SIG-M5 (cell line): Measurements from ENCODE around the gene P2RY12.

Experiments
- DNase-seq: peaks from one replicate; lab custom pipeline; 2025; lab: John Stamatoyannopoulos, UW

Gene P2RY12

DNA sequence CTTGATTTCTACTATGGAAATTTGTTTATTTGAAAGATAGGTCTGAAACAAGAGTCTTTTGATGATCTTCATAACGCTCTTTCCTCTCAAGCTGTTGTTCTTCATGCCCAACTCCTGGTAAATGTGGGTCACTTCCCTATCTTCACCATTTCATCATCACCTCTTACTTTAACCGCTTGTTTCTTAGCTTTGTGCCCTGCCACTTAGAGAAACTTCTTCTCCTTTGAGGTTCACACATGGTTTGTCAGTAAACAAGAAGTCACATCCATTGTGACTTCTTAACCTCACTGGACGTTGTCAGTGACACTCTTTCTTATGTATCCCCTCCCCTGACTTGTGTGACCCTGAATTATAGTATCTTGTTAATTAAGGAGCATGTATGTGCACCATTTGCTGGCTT, 38.3 kb downstream of the P2RY12 start:
- DNase-seq: peak; percentile 87

DNA sequence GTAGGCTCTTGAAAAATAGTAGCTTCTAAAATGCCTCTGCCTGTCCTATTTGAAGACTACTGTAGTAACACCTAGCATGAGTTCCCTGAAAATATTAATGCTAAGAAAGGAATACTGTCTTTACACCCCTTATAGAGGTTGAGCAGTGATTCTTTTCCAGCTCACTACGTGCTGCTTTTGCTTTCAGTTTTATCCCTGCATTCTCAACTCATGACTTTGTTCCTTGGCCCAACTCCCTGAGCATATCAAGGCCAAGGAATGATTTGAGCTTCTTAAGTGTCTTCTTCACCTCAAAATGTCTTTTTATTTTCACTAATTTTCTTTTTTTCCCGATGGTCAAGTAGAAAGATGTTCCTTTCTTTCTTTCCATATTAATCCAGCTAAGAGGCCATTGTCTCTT, 38.7 kb downstream of the P2RY12 start:
- DNase-seq: no peak

DNA sequence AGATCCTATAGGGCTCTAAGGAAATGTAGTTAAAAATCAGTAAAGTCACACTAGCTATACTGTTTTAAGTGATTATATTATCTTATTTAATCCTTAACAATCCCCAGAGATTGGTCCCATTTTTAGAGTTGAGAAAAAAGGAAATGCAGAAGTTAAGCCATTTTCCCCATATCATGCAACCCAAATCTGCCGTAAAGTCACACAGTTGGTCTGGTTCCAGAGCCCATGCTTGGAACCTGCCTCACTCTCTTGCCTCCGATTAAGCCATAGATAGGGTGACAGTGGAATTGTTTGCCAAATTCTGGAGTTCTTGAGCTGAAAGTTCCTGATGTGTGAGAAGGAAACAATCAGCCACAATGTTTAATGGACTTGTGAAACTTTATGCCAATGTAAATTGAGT, 52.9 kb downstream of the P2RY12 start:
- DNase-seq: no peak

DNA sequence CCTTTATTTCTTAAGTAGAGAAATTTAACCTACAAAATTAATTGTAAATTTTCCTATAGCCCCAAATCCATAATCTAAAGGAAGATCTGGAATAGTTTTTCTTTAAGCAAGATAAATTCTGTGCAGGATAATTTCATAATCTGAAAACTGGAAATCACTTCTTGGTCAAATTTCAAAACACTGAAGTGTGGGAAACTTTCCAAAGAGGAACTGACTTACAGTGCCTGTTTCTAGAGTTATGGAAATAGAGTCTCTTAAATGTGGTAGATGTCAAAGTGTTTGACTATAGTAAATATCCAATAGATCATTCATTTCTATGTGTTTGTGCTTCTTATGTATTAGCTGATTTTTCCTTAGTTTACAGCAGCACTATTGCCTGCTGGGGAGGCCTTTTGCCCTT, 53.7 kb downstream of the P2RY12 start:
- DNase-seq: no peak

DNA sequence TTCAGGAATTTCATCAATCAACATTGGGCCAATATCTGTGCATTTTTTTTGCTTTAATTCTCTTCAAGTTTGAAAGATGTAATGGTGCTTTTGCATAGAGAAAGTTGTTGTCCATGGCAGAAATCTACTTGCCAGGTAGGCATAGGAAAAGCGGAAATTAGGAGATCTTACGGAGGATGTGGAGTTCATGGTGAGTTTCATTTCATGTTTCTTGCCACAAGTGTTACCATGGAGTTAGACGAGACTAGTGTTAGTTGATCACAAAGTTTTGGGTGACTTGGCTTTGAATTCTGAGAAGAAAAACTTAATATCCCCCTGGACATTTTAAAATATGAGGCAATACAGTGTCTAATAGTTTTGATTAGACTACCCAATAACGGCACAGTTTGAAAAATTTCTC, 54.2 kb downstream of the P2RY12 start:
- DNase-seq: no peak

DNA sequence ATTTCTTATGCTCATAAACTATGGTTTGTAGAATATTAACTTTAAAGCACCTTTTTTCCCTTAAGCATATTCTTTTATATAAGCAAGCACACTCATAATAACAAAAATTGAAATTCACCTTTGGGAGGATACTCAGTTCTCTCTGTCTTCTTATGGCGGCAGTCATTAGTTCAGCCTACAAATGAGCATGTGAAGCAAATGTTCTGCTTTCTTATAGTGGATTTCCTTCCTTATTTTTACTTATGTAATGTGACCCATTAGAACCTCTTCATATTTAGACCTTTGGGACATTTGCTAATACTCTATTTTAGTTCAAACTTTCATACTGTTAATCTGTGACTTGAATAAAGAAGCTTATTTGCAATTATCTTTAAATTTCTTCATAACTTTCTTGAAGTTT, 55.2 kb downstream of the P2RY12 start, which contains the start of gene P2RY13:
TSS of gene P2RY13 (minus strand) at position 187 of the 400 bp plus-strand sequence. CDS start at position 166, 21 bp downstream.
- no peak for DNase-seq

DNA sequence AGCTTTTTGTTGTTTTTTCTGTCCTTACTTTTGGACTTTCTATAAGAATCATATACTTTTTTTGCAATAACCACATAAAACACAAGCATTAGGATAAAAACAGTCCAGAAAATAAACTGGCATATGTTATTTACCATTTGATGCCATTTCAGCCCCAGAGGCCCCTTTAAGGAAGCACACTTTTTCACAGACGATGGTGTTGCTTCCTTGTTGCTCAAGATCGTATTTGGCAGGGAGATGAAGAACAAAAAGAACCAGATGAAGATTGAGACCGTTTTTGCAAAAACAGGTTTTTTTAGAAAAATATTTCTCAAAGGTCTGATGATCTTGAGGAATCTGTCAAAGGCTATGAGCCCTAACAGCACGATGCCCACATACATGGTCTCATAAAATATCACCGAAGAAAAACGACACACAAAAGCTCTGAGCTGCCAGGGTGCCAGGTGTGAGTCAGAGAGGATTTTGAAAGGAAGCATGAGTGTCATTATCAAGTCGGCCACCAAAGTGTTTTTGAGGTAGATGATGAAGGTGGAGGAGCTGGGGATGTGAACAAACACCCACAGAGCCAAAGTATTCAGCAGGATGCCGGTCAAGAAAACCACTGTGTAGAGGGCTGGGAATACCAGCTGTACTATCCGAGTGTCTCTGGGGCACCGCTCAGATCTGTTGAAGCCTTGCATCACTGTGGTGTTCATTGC, 56.1 kb downstream of the P2RY12 start:
- no peak for DNase-seq

DNA sequence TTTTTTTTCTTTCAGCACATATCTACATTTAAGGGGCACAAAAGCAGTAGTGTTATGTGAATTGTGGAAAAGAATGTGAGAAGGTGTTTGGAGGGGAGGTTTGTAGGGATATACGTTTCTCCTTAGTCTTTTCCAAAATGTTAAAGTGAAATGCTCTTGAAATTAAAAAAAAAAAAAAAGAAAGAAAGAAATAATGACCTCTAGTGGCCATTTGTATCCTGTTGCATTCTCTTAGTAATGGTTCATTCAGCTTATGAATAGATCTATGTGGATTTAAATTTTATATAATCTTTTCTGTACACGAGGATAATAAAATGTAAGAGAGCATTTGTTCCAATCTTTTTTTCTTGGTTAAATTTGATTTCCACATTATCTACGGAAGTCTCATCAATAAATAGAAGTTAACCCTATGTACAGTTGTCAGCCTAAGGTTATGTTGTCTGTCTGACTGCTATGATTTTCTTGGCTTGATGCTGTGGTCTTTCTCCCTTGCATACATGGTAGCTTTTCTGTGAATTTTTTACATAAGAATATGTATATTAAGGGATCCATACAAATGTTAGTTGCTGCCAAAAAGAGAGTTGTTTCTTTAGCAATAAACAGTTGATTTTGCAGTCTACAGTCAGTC, 56.9 kb downstream of the P2RY12 start:
- DNase-seq: no peak

DNA sequence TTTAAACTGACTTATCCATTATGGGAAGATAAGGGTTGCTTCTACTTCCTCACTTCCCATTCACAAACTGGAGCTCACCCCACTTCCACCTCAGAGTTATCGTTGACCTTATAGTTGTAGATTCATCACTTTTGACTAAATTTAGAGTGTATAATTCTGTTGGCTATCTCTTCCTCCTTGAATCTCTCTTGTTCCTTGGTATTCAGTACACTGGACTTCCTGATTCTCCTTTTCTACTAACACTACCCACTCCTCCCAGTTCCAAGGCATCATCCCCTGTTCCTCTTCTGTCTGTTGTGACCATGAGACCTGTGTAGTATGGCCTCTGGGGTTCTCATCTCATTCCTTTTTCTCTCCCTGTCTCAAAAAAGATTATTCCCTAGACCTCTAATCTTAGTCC, 62.0 kb downstream of the P2RY12 start:
- DNase-seq: no peak

DNA sequence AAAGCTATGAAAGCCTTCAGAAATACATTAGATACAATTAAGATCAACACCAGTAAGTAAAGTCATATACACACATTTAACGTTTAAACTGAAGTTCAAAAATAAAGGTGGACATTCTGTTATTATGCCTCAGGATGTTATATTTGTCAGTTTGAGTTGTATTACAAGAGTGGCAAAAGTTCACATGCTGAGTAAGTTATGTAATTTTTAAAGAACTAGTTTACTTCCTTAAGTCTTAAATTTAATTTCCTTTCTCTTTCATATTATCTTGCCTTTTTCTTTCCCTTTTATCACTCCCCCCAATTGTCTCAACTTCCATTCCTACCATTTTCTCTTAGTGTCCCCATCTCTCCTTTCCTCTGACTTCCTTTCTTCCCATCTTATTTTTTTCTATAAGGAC, 63.0 kb downstream of the P2RY12 start:
- DNase-seq: no peak

DNA sequence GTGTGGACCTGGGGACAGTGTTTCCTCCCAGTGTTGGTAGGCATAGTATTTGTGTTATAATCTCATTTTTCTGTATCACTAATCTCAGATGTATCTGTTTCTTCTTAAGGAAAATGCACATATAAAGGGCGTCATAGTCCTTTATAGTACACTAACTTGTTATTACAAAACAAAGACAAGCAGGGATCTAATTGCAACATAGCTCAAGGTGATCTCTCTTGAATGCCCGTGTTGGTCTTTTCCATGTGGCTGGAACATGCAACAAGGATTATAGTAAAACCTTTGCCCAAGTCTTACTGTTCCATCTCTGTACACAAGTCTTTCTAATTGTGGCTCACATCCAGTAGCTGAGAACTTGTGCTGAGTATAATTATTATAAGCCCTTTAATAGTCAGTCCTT, 64.4 kb downstream of the P2RY12 start:
- no peak for DNase-seq

DNA sequence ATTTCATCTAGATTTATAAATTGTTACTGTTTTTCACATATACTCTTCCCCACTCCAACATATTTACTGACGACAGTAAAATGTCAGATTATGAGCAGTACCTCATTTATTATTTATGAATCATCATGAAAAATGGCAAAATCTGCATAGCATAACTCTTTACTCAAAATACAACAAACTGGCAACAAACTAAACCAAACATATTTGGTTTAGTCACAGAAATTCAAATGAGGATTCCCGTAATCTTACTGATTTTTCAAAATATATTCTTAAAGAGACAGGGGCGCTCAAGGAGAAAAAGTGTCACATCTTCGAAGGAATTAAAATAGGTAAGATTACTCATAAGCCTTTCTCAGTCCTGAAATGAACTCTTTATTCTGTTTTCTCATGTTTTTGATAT, 64.9 kb downstream of the P2RY12 start:
- DNase-seq: no peak

DNA sequence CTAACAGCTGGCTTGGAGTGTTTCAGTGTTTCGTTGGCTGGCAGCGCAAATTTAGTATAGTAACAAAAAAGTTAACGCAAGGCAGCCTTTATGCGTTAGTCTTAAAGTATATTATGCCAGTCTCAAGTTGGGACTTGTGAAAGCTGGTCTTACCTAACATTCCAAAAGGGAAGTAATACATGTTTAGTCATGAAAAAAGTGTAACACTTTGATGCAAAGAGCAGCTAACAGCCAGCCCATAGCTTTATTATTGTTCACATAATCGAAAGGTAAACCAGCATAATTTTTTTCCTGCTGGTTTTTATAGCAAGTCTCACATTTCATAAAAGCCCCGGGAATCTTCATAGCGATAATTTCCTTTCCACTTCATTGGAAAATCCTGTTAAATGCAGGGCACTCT, 65.6 kb downstream of the P2RY12 start:
- no peak for DNase-seq

DNA sequence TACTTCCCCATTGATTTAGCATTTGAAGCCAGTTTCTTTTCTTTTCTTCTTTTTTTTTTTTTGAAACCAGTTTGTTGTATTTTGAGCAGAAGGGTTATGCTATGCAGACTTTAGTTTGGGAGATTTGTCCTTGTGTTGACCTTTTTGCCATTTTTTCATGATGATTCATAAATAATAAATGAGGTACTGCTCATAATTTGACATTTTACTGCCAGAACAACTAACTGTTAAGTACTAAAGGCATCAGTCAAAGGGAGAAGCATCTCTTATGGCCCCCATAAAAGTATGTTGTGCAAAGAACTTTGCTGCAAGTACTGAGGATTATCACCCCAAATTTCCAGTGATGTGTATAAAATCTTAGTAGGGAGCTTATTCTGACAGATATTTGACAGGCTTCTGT, 66.2 kb downstream of the P2RY12 start:
- DNase-seq: no peak

DNA sequence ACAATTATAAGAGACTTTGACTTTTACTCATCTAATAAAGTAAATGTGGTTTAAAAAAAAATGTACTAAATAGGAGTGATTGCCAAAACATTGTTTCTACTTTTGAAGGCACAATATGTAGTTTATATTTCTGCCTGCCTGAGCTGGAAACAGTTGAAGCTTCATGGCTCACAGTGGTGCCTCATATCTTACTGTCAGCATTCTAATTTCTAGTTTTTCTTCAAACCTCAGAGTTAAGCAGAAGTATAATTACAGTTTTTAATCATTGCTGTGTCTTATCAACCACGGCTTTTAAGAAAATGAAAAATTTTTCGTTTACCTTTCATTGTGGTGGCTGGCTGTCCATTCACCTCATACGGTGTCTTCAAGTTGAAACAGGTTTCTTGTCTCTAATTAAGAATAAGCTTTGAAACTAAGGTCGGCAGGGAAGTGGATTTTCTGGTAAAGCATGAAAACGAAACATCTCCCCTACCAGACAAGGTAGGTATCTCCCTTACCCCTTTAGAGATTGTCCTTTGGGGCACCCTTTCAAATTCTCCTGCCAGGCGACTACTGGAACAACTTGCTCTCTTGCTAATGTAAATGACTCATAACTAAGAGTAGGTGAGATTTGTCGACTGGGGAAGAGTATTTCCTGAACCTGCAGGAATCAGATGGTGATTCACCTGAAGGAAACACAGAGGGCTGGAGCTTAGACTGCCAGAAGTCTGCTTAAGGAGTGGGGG, 68.1 kb downstream of the P2RY12 start, which contains the start of gene GPR87:
TSS of gene GPR87 (minus strand) at position 554 of the 725 bp plus-strand sequence. CDS start 16,720 bp downstream, outside the sequence.
- no peak for DNase-seq

DNA sequence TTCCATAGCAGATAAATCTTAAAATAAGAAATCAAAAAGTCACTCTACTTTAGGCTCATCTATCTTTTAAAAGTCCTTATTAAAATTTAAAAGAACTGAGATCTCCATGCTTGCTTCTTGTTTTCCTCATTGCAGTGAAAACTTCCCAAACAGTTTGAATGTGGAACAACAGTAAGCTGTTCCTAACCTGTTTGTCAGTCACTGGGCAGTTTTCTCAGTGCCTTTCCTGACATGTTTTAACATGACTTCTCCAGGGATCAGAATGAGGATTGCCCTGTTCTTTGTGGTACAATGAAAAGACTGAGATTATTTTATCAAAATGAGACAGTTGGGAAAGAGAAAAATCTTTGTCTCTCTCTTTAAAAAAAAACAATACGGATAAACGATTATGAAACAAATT, 68.7 kb downstream of the P2RY12 start:
- no peak for DNase-seq

DNA sequence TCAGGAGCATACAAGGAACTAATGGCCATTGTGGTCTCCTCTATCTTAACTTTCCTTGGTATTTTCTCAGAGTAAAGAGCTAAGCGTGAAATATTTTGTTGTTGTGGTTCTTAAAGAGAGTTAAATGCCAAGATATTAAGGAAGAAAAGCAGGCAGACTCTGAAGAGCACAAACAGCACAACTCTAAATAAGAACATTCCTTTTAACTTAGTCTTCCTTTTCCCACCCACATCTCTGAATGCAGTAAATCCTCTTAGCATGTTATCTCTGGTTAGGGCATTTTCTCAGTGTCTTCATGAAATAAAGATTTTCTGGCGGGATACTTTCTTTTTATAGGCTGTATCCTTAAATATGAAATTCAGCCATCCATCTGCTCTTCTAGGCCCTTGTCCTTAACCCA, 69.4 kb downstream of the P2RY12 start:
- no peak for DNase-seq

DNA sequence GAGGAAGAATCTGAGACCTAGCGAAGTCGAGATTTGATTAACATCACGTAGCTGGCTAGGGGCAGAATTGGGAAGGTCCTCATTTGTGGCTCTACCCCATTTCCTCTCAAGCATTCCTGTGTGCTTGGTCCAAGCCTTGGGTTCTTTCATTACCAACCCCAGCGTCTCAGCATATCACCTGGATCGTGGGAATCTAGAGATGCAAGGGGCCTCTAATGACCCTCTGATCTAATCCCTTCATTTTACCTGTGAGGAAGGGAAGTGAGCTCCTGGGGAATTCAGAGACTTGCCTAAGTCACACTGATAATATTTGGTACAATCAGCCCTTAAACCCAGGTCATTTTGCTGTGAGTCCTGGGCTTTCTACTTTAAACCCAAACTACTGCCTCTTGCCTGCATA, 70.0 kb downstream of the P2RY12 start:
- no peak for DNase-seq

DNA sequence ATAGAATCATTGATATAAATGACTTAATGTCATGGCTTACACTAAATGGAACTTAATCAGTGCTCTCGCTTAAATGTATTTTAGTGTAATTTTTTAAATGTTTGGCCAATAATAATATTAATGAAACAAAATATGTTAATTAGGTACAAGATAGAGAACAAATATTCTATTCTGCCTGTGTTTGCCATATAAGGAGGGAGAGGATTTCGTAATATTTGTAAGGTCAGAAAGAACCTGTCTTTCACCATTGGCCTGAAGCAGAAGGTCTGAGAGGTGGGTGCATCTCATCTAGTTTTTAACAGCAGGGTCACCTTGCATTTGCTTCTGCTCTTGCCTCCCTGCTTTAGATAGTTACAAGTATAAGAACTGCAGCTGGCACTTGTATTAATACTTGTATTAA, 70.4 kb downstream of the P2RY12 start:
- no peak for DNase-seq

DNA sequence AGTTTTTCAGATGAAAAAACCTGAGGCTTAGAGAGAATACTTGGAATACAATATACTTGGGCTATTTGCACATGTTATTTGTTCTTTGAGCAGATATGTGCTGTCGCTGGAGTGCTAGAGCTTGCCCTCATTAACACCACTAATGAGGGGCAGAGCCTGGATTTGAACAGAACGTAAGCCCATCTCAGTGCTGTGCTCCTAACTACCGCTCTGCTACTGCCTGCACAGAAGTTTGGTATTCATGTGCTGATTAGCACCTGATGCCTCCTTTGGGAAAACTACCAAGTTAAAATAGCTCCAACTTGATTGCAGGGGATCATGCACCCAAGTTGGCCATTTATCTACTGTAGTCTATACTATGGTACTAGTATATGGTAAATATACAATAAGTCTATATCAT, 71.6 kb downstream of the P2RY12 start:
- no peak for DNase-seq

DNA sequence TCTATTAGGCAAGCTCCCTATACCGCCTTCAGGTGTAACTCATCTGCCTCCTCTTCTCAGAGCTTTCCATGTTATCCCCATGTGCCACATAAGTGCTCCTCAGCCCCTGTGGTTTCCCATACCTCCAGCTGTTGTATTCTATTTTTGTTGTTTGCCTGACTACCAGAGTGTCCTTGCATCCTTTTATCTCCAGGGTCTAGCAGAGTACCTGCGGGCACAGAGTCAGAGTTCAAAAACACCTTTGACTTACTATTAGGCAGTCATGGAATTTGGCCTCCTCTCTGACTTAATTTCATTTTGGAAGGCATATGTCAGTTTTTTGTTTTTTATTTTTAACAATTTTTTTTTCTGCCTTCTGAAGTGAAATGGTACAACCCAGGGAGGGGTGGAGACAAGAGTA, 75.0 kb downstream of the P2RY12 start:
- DNase-seq: no peak

DNA sequence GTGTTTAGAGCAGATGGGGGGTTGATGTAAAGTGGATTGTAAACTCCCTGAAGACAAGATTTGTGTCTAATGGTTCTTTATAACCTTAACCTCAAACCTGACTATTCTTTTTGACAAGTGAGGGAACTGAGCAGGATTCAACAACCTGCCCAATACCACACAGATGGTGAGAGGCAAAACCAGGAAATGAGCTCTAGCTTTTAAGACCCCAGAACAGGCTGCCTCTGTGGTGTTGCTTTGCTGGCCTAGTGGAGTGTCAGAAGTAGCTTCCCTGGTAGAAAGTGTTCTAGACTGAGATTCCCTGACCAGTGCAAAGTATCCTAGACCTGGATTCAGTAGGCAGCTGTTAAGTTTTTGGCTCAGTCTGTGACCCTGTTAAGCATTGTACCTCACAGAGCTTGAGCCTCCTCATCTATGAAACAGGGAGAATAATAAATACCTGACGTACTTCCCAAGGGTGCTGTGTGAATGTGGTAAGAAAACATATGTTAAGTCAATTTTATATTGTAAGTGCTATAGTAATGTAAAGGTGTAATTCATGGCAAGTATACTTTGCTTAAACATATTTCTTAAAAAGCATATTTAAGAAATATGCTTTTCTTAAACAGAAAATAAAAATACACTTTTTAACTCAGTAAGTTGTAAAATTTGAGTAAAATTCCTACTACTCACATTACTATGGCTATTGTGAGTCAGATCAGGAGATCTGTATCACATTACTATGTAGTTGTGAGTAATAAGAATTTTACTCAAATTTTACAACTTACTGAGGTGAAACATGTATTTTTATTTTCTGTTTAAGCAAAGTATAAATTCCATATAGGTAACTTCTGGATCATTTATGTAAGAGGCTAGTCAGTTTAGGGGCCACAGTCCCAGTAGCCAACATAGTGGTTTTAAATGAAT, 76.7 kb downstream of the P2RY12 start:
- DNase-seq: no peak
